Stimulated activated CD4-positive, alpha-beta T cell treated with anti-CD3 and anti-CD28 coated beads, Interleukin-4, amount 100 ng/mL, for 4 hours (primary cell): ENCODE results near the gene DALRD3.

Experiments used
- DNase-seq, 2 experiments: peaks; one replicate each; pipeline ENCODE4 v3.0.0-alpha.2; 2020

Gene DALRD3

DNA sequence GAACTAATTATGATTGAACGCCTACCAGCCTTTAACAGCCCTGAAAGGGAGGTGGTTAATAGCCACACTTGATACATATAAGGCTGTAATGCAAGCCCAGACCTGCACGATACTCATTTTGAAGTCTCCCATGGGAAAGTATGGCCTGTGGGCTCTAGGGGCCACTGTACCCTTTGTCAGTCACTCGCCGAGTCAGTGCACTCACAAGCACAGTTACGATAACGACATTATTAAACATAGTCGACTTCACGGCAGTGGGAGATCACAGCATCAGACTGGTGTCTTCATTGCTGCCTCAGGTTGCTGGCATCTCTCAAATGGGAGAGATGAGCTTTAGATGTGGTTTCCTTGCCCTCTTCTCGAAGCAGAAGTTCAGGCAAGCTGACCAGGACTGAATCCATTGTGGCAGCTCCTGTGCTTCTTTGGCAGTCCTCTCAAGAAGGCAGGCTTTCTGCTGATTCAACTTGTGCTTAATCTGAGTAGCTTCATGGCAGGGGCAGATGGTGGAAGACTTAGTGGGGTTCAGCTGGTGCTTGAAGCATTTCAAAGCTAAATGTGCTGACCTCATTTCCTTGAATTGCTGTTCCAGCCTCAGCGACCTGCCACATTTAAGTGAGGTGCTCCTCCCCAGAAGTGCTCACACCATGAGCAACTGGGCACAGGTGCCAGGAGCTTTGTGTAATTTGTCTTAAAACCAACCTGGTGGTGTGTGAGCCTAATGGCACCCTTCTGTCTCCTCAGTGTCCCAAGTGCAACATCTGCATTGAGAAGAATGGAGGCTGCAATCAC, 44.1 kb downstream of the DALRD3 start:
- no peak for DNase-seq

GRCh38 chr3:48970586-48970985, 47.8 kb downstream of the DALRD3 start:
- DNase-seq, result no peak

DNA sequence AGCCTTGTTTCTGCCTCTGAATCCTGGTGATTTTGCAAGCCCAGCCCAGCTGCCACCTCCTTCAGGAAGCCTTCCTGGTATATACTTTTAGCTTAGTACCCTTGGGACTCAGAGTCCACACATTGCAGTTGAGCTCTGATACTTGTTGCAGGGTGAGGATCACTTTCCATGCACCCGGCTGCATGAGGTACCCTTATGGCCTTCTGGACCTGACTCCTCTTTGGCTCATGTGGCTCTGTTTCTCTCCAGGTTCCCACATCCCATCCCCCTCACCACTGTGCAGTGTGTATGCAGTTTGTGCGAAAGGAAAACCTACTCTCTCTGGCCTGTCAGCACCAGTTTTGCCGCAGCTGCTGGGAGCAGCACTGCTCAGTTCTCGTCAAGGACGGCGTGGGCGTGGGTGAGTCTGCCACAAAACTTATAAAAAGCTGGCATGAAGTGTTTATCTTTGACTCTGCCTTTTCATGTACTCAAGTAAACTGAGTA, 51.5 kb downstream of the DALRD3 start:
- DNase-seq, result peak; percentile 31 to 44

GRCh38 chr3:48966367-48966766, 52.0 kb downstream of the DALRD3 start:
- DNase-seq, result no peak
